HCEC 1CT (cell line): ENCODE measurements around the gene TRIM38.
"Not testable (repeated sequence)": the region's sequence is repeated elsewhere in the genome, so short reads cannot be mapped to it uniquely, and the experiment has no call there.

Source experiments
- DNase-seq: peaks from one replicate; pipeline ENCODE4 v3.0.0-alpha.2; 2017

Gene TRIM38, protein sequence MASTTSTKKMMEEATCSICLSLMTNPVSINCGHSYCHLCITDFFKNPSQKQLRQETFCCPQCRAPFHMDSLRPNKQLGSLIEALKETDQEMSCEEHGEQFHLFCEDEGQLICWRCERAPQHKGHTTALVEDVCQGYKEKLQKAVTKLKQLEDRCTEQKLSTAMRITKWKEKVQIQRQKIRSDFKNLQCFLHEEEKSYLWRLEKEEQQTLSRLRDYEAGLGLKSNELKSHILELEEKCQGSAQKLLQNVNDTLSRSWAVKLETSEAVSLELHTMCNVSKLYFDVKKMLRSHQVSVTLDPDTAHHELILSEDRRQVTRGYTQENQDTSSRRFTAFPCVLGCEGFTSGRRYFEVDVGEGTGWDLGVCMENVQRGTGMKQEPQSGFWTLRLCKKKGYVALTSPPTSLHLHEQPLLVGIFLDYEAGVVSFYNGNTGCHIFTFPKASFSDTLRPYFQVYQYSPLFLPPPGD

DNA sequence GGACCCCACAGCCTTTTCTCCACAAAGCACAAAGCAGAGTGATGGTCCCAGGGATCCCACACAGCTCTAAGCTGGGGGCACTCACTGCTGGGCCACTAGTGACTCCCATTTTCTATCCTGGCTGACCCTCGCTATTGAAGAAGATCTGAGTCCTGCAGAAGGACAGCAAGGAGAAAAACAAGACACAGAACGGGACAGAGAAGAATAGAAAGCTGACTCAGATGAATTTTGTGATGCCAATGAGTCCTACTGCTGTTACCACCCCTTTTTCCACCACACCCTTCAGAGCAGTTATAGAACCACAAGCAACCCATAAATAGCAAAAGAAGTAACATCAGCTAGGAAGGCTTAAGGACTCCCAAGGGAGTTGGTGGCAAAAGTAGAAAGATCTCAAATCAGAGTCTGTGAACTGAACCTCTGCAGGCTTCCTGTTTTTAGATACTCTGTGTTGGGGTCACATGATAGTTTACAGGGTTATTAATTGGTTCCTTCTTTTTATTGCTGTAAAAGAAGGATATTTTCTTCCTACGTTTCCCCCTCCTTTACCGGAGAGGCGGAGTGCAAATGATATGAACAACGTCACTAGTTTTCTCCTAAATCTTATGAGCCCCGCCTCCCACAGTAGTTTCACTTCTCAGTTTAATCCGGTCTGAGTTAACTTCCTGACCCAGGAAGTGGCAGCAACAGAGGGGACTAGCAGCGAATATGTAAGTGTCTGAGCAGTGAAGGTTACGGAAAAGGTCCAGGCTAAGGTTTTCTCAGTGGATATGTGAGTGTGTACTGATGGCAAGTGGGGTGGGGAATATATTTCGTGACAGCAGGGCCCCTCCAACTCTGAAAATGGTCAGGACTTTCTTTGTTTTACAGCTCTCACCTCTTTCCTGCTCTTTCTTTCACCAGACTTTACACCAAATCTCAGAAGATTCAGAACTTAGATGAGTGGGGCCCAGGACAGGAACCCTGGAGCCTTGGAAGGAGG, at the start of gene TRIM38:
TRIM38 (plus strand) TSS at position 654 of the 979 bp plus-strand sequence. CDS start 3,721 bp downstream, outside the sequence.
- DNase-seq: peak; percentile 95

DNA sequence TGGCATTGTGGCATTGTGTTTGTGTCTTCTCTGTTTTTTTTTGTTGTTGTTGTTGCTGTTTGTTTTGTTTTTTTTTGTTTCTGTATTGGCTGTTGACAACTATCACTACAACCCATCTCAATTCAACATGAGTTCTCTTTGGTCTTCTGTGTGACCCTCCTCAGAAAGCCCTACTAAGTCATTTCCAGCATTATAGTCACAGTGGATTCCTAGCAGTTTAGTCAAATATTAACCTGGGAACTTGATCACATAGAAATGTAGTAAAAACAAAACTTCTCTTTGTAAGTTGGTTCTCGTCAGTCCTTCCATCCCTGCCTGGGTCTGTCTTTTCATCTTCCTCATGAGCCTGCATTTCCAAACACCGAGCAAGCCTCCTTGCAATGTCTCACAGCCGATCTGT, 48.9 kb upstream of the TRIM38 start:
- no peak for DNase-seq

DNA sequence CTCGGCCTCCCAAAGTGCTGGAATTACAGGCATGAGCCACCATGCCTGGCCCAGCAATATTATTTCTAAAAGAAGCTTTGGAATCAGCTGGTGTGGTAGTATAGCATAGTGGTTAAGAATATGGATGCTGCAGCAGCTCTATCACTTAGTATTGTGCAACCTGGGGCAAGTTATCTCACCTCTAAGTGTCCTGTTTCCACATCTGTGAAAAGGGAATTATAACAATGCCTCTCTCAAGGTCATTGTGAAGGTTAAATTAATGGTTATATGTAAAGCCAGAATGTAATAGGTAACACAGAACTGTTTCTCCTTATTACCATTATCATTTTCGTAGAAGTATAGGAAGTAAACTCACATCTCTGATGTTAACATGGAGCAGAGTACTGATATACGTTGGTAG, 46.3 kb upstream of the TRIM38 start:
- no peak for DNase-seq

DNA sequence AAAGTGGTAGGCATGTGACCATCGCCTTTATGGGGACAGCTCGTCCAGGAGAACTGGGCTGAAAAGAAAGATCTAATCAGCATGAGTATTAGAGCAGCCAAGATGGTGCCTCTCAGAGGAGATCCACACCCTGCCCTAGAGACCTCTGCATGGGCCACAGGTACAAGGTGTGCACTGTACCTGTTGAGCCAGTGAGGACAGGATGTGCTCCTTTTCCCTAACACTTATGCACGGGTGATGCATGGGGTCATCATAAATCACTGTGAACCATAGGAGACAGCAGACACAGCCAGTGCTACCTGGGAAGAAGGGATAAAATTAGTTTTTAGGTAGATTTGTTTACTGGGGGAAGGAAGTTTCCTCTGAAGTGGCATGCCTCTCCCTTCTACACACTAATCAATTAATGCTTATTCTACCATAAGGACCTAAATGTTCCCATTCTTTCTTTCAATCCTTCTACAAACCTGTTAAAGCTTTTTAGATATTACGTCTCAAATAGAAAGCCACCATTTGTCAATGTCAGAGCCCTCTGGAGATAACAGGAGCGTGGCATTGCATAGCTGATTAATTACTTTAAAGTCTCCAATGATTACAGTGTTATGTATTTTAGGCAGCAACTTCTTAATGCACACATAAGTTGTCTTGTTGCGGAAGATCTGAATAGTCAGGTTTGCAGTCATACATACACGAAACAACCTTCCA, 45.7 kb upstream of the TRIM38 start:
- DNase-seq: no peak

DNA sequence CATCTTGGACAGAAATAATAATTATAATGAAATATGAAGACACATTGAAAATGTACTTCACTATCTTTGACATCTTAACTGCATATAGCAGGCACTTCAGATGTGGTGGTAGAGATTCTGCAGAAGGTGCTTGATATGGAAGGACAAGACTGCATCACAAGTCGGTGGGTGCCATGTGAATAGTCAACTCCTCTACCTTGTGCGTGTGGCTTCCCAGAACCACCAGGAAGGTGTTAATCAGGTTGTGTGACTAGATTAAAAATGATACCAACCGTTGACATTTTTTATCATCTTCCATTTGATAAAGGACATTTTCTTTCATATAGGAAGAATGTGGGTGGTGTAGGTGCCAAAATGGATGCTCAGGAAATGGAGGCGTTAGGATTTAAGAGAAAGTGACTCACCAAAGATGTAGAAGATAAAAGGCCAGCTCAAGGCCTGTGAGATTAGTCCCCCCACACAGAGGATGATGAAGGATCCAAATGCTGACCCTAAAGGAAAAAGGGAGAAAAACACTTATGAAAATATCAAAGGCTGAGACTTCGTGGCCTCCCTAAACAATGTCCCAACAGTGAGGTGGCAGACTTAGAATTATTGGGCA, 44.4 kb upstream of the TRIM38 start:
- DNase-seq: no peak

DNA sequence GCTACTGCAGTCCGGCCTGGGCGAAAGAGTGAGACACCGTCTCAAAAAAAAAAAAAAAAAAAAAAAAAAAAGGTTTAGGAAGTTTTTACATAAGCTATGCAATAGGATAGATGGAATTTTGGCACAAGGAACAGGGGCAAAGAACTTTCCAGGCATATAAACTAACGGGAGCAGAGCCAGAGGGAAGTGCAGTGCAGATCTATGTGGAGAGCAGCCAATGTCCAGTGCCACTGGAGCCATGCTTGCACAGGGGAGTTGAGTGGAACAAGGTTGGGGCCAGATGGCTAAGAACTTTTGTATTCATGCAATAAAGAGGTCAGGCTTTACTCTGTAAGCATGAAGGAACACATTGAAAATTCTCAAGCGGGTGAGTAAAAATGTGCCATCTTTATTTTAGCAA, 42.9 kb upstream of the TRIM38 start:
- no peak for DNase-seq

DNA sequence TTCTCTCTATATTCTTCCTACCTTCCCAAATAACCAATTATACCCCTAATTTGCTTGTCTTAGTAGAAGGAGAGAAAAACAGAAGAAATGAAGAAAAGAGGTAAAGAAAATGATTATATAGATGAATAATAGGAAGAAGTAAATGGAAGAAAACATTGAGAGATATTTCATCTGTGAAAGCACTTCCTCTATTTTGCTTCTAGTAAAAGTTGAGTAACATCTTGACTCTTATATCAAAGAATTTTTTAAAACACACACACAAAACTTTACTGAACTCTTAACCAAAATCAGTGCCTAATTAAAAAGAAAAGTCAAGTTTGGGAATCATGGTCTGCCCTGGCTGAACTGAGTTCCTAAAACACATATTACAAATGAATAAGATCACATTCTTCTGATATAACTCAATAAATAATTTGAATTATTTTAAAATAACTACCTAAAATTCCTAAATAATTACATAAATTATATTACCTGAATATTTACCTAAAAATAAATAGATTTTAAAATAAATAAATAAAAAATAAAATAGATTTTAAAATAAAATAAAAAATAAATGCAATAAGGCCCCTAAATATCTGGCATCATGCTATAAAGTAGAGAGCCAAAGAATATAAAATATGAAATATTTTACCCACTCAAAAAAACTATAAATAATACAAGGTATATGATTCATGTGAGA, 40.9 kb upstream of the TRIM38 start:
- no peak for DNase-seq

DNA sequence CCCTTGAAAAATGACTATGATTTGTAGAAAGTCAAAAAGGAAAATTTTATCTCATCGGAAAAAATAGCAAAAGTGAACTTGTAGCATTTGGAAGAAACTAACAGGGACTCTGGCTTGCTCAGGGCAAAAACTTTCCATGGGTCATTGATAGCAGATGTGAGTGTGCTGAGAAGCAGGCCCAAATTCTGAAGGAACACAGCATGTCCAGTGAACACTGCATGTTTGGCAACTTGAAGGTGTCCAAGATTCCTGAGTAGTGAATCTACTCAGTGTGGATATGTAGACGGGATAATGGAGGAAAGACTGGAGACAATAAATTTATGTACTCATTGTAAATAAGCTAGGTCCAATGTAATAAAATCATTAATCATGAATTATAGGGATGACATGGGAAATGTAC, 40.3 kb upstream of the TRIM38 start:
- peak; percentile 6 for DNase-seq

DNA sequence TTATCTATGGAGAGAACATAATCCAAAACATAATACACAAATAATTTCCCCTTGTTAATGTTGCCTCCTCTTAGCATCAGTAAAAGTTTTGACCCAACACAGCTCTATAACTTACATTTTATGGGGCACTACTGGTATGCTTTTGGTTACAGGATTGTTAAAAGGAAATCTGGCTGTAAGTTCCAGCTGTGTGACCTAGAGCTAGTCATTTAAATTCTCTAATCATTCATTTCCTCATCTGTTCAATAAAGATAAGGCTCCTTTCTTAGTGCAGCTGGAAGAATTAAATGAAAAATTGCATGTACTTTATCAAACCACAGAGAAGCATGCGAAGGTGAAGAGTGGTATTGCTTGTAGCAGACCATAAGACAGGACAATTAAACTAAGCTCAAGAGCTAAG, 36.7 kb upstream of the TRIM38 start:
- DNase-seq: no peak

DNA sequence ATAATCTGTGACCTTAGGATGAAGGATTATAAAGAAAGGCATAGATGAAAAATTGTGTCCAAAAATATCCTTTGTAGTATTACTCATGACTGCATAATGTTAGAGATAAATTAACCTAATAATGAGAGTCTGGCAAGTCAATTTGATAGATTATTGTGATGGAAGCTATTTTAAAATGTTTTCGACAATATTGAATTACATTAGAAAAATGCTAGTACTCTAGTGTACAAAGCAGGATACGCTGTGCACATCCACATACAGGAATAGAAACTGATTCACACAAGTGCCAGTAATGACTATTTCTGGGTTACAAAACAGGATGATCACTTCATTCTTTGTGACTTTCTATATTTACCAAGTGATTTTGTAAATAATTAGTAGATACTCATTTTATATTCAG, 35.4 kb upstream of the TRIM38 start:
- DNase-seq: no peak

DNA sequence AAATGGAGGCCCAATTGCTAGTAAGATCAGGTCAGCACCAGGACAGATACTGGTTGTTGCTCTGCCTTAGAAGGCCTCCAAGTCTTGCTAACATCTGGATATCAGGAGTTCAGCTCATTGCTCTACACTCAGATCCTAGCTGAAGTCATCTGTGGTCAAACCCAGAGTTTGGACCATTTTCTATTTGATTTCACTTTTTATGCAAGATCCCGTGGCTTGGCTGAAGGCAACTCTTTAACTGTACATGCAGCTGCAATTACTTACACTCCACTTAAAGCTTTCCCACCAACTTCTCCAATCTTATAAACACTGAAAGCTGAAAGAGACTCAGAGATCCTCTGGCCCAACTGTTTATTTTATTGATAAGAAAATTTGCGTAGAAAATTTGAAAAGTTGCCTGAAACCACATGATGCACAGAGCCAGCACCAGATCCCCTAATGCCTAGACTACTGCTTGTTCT, 34.8 kb upstream of the TRIM38 start:
- no peak for DNase-seq

DNA sequence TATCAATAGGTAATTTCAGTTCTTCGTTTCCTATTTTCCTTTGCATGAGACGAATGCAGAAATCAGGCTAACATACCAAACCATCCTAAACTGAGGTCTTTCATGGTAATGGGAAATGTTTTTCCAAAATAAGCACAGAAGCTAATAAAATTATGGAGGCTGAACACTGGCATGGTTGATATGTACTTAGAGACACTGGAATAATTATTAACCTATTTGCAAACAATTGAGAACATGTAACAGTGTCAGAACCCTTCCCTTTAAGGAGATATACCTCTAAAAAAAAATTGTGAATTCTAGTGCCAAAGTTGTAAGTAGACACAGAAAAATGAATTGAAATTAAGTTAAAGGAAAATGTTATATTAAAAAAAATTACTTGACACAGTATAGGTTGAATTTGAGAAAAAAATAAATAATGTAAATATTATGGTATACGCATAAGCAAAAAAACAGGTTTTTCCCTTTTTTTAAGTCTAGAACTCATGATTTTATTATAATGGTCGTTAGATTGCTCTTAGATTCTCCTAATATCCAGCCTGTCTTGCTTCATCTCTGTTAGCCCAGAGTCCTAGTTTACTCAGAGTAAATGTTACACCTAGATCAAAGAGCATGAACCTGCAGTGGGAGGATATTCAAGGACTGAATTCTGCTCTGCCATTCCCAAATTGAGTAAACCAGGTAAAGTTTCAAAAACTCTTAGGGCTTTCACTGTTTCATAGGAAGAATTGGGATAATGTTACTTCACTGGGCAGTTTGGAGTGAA, 33.9 kb upstream of the TRIM38 start:
- no peak for DNase-seq

DNA sequence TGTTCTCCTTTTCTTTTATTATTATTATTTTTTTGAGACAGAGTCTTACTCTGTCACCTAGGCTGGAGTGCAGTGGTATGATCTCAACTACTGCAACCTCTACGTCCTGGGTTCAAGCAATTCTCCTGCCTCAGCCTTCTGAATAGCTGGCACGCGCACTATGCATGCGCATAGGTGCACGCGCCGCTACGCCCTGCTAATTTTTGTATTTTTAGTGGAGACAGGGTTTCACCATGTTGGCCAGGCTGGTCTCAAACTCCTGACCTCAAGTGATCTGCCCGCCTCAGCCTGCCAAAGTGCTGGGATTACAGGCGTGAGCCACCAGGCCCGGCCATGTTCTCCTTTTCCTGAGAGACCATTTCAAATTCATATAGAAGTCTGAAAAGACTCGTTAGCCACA, 32.8 kb upstream of the TRIM38 start:
- not testable (repeated sequence) for DNase-seq

DNA sequence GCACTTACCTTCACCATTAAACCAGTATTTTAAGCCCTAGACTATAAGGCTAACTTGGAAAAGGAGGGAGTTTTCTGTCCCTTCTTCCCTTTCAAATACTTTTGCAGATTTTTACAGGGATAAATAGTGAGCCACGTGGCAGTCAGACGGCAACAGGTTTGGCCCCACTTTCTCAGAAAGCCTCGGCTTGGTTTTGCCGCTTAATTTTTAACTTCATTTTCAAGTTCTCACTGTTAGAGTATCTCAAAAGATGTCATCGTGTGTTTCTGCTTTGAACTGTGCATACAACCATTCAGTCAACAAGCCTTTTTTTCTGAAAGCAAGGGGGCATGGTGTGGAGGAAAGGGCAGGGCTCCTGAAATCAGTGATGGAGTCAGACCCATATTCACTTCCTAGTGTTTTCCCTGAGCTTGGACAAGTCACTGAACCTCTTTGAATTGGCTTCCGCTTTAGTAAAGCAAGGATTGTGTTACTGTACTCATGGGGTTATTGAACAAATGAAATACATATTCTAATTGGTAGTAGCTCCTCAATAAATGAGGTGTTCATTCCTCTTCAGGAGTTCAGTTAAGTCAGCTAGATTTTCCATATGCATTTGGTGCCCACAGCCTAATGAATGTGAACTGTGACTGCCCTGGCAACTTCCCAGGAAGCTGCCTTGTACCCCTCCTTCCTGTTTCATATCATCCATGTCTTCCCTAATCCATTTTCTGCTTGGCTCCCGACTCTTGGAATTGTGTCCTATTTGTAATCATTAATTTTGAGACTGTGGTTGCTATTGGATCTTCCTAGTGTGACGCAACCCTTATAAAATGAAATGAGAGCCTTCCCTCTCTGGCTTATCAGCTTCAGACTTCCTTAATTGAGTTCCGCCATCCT, 31.8 kb upstream of the TRIM38 start, which contains the start of gene SLC17A2:
SLC17A2 (minus strand) TSS at position 160 of the 879 bp plus-strand sequence. CDS start 4,895 bp downstream, outside the sequence.
- no peak for DNase-seq

DNA sequence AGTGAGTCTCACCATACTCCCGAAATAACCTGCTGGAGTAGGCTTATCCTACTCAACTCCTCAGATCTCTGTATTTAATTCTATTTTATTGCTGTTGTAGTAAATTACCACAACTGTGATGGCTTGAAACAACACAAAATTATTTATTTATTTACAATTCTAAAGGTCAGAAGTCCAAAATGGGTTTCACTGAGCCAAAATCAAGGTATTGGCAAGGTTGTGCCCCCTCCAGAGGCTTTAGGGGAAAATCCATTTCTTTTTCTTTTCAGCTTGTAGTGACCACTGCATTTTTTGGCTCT, 31.2 kb upstream of the TRIM38 start:
- DNase-seq: no peak

DNA sequence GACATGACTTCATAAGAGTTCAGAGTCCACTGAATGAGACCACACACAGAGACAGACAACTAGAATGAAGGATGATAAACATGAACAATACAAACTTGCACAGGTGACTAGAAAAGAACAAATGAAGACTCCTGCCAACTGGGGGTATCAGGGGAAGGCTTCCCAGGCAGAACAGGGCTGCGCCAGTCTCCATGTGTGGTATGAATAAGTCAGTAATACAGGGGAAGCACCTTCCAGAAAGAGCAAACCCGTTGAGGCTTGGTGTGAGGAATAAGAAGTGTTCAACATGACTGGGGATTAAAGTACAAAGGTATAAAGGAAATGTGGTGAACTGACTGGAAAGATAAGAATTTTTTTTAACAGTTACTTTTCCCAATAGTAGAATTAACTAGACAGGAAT, 28.4 kb upstream of the TRIM38 start:
- no peak for DNase-seq

DNA sequence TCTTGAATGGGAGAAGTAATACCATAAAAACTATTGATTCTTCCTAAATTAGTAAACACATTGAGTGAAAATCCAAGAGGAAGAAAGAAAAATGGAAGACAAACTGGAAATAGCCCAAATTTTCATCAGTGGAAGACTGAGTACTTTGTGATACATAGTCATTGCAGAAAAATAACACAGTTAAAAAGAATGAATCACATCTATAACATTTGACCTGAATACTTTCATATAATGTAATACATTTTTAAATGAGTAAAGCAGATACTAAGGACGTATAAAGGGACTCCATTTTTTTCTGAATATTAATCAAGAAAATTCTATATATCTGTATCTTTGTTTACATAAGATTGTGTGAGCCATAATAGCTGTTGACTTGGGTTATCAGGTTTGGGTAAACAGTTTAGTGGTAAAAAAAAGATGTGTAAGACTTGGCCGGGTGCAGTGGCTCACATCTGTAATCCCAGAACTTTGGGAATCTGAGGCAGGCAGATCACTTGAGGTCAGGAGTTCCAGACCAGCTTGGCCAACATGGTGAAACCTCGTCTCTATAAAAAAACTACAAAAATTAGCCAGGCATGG, 27.8 kb upstream of the TRIM38 start:
- DNase-seq: peak; percentile 54

DNA sequence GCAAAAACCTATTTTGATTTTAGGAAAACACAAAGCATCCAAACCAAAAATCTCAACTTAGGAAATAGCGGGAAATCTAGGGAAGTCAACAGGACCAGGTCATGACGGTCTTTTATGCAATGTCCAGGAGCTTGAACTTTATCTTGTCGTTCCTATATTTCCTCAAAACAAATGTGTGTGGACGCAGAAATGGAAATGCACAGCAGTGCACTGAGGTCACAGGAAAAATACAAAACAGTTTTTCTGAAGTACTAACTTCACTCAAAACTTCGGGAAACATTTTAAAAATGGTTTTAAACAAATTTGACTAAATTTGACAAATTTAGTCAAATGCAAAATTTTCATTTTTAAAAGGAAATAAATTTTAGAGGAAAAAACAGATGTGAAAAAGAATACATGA, 26.6 kb upstream of the TRIM38 start:
- DNase-seq: no peak

DNA sequence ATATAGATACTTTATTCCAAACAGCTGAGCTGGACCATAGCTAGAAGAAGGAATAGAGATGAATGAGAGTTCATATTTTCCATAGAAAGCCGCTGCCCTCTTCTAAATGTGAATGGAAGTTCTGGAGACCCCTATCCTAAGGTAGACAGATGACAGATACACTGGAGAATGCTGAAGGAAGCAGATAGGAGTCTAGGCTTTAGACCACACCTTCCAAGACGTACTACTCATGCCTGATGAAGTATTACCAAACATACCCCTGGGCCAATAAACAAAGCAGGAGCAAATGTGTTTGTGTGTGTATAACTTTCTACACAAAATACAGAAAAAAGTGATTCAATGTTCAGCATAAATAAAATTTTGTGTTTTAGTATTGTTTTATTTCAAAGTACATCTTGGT, 23.0 kb upstream of the TRIM38 start:
- DNase-seq: no peak
